Small intestine (tissue), 7 donors: ENCODE data around the gene KANK4. TPM values are rescaled to one million over a fixed set of nuclear protein-coding genes. Genes with fewer than 3 reads are reported as not detected.

ENCODE experiments used
- DNase-seq, 2 donors: peaks; one replicate each; pipeline versions ENCODE4 v3.0.0 to v3.0.0-alpha.2; 2013
- FAIRE-seq: peaks from 2 replicates; lab custom pipeline; 2012; peaks lifted over from hg19 to GRCh38; lab: Jason Lieb, UNC
- H3K27ac ChIP-seq, 3 donors: one replicate each; pipeline ENCODE4 v1.5.1; 2013; ENCODE audit warnings: low read length in 2 of 3, mild to moderate bottlenecking in 2 of 3, control low read depth in 1 of 3, inconsistent platforms in 1 of 3, low read depth in 1 of 3, moderate library complexity in 1 of 3
- H3K27me3 ChIP-seq, 3 donors: one replicate each; pipeline ENCODE4 v1.6.1; 2013; ENCODE audit warnings: low read length in 3 of 3, inconsistent platforms in 1 of 3; ENCODE audit not compliant: control insufficient read depth in 3 of 3, insufficient read depth in 3 of 3
- H3K36me3 ChIP-seq, 3 donors: one replicate each; pipeline ENCODE4 v1.6.1; 2013; ENCODE audit warnings: low read length in 3 of 3, inconsistent platforms in 1 of 3, low read depth in 1 of 3, mild to moderate bottlenecking in 1 of 3, moderate library complexity in 1 of 3; ENCODE audit not compliant: control insufficient read depth in 3 of 3, insufficient read depth in 2 of 3
- H3K4me1 ChIP-seq, 3 donors: one replicate each; pipeline ENCODE4 v1.6.1; 2013; ENCODE audit warnings: low read length in 2 of 3, inconsistent platforms in 1 of 3, low read depth in 1 of 3, mild to moderate bottlenecking in 1 of 3, moderate library complexity in 1 of 3; ENCODE audit not compliant: control insufficient read depth in 3 of 3, insufficient read depth in 2 of 3
- H3K4me3 ChIP-seq, 3 donors: one replicate each; pipeline ENCODE4 v1.5.1; 2013; ENCODE audit warnings: low read length in 3 of 3, control low read depth in 1 of 3, inconsistent platforms in 1 of 3, low read depth in 1 of 3, mild to moderate bottlenecking in 1 of 3, moderate library complexity in 1 of 3
- H3K9me3 ChIP-seq, 2 donors: one replicate each; pipeline ENCODE4 v1.6.1; 2013; ENCODE audit warnings: low read depth in 1 of 2, low read length in 1 of 2; ENCODE audit not compliant: control insufficient read depth in 2 of 2, insufficient read depth in 1 of 2
- WGBS, 3 donors: extraction: QIAGEN DNeasy Blood & Tissue Kit; methylation state at CpG; one replicate each; pipeline ENCODE4 v1.1.7; 2013; 5-methylcytosine and 5-hydroxymethylcytosine counted together
- polyA plus RNA-seq, 4 donors: library from polyadenylated mRNA; stranded (reverse) in 3 of 4; unstranded in 1 of 4; fragments of 200-250 nt in 3 of 4; fragments of 120-200 nt in 1 of 4; gene quantifications; one replicate each; pipeline versions ENCODE4 v1.2.1 to v1.2.3, GENCODE V29; 2013
- donor health status: healthy with polysubstance abuse.
- donor health status: control.
- donor health status: control.
- donor health status: Bipolar disorder and iron deficiency.
- donor health status: healthy.

Gene KANK4
- polyA plus RNA-seq, 4 donors, result 0.43 to 1.4 TPM; not detected in 2

- Histone ChIP-seq H3K36me3 (no peaks in the 10 kb centered on the region), H3K4me3 (no peak overlapping the region), H3K27me3 (peaks cover 0 to 3% (median 0%) of the 10 kb centered on the region in 3 donors), H3K27ac (no peak overlapping the region), H3K4me1 (peaks cover 0 to 6% (median 0%) of the 10 kb centered on the region in 3 donors), H3K9me3 (no peaks in the 10 kb centered on the region)
- DNase-seq (no peak), FAIRE-seq (no peak)
- WGBS, 3 donors, result 47 to 79% (median 48%) methylated on average over 2 of the region's 2 CpGs
These were observed 38.2 kb downstream of the KANK4 start for GRCh38 chr1:62280960-62281465.

GRCh38 chr1:62280150-62280549, 39.1 kb downstream of the KANK4 start:
- peaks cover 0 to 3% (median 0%) of the 10 kb centered on the region in 3 donors for H3K4me1 ChIP-seq
- no peaks in the 10 kb centered on the region for H3K9me3 ChIP-seq
- DNase-seq (no peak), FAIRE-seq (no peak)
- peaks cover 0 to 2% (median 0%) of the 10 kb centered on the region in 3 donors for H3K27me3 ChIP-seq
- H3K4me3 ChIP-seq, result no peak overlapping the region
- WGBS, 3 donors, result 73 to 95% (median 85%) methylated on average over 4 of the region's 4 CpGs
- H3K36me3 ChIP-seq, result no peaks in the 10 kb centered on the region
- no peak overlapping the region for H3K27ac ChIP-seq

- Histone ChIP-seq H3K36me3 (peaks cover 0 to 9% (median 0%) of the 10 kb centered on the region in 3 donors), H3K27ac (no peak overlapping the region), H3K9me3 (no peaks in the 10 kb centered on the region), H3K4me3 (no peak overlapping the region), H3K27me3 (peaks cover 0 to 2% (median 0%) of the 10 kb centered on the region in 3 donors), H3K4me1 (peaks cover 0 to 3% (median 0%) of the 10 kb centered on the region in 3 donors)
- DNase-seq (no peak), FAIRE-seq (no peak)
These were observed 42.4 kb downstream of the KANK4 start for GRCh38 chr1:62276791-62277190.

GRCh38 chr1:62274496-62275485, 44.4 kb downstream of the KANK4 start:
- H3K4me1 ChIP-seq, result peaks cover 0 to 3% (median 0%) of the 10 kb centered on the region in 3 donors
- DNase-seq (no peak), FAIRE-seq (no peak)
- H3K36me3 ChIP-seq, result peaks cover 0 to 9% (median 0%) of the 10 kb centered on the region in 3 donors
- 82 to 89% (median 88%) methylated on average over 14 of the region's 14 CpGs for WGBS, 3 donors
- H3K9me3 ChIP-seq, result no peaks in the 10 kb centered on the region
- no peak overlapping the region for H3K4me3 ChIP-seq
- H3K27ac ChIP-seq, result no peak overlapping the region
- H3K27me3 ChIP-seq, result peaks cover 0 to 2% (median 0%) of the 10 kb centered on the region in 3 donors

- no peak for DNase-seq
- Histone ChIP-seq H3K4me3 (no peak overlapping the region), H3K4me1 (peaks cover 0 to 3% (median 0%) of the 10 kb centered on the region in 3 donors), H3K36me3 (peaks cover 0 to 9% (median 0%) of the 10 kb centered on the region in 3 donors), H3K9me3 (no peaks in the 10 kb centered on the region), H3K27me3 (no peaks in the 10 kb centered on the region), H3K27ac (no peak overlapping the region)
- no peak for FAIRE-seq
- WGBS, 3 donors, result 94 to 99% (median 97%) methylated on average over 7 of the region's 7 CpGs
These were observed 45.3 kb downstream of the KANK4 start for GRCh38 chr1:62273953-62274352.

- no peak for FAIRE-seq
These were observed 47.1 kb downstream of the KANK4 start for GRCh38 chr1:62271948-62272728.

GRCh38 chr1:62271134-62271533, 48.1 kb downstream of the KANK4 start:
- Histone ChIP-seq H3K27me3 (no peaks in the 10 kb centered on the region), H3K36me3 (peaks cover 0 to 17% (median 0%) of the 10 kb centered on the region in 3 donors), H3K4me1 (no peaks in the 10 kb centered on the region), H3K4me3 (no peak overlapping the region), H3K27ac (no peak overlapping the region), H3K9me3 (no peaks in the 10 kb centered on the region)
- no peak for FAIRE-seq
- no peak for DNase-seq
- 68 to 81% (median 70%) methylated on average over 7 of the region's 7 CpGs for WGBS, 3 donors

More at GRCh38 chr1:62271948-62272728, 47.1 kb downstream of the KANK4 start:
- Histone ChIP-seq H3K4me3 (no peak overlapping the region), H3K27me3 (no peaks in the 10 kb centered on the region), H3K9me3 (no peaks in the 10 kb centered on the region), H3K36me3 (peaks cover 0 to 12% (median 0%) of the 10 kb centered on the region in 3 donors), H3K4me1 (no peaks in the 10 kb centered on the region), H3K27ac (no peak overlapping the region)
- DNase-seq, result no peak
- 56 to 79% (median 69%) methylated on average over 13 of the region's 13 CpGs for WGBS, 3 donors
